SU-DHL-6 (cell line): ENCODE measurements around the gene POLR3B.

Source experiments
- H2AFZ ChIP-seq: fragments of 200-600 bp; sonication (generic); 2 replicates; pipeline ENCODE4 v1.6.1; 2014; ENCODE audit warnings: low read depth, mild to moderate bottlenecking, moderate library complexity, mixed read lengths, antibody characterized with exemption, low read length; ENCODE audit not compliant: severe bottlenecking
- H3F3A ChIP-seq: fragments of 200-600 bp; shearing (Covaris generic); 2 replicates; pipeline ENCODE4 v1.6.0; 2016; ENCODE audit warnings: antibody characterized with exemption, mild to moderate bottlenecking; ENCODE audit not compliant: insufficient read depth
- H3K27ac ChIP-seq: fragments of 200-600 bp; sonication (generic); 2 replicates; pipeline ENCODE4 v1.5.1; 2016; ENCODE audit warnings: low read depth, mild to moderate bottlenecking, low read length, moderate library complexity, mixed read lengths
- H3K27me3 ChIP-seq: fragments of 200-600 bp; sonication (generic), shearing (Covaris generic); 2 replicates; pipeline ENCODE4 v1.6.0; 2014; ENCODE audit warnings: mild to moderate bottlenecking, low read length
- H3K36me3 ChIP-seq: fragments of 200-600 bp; sonication (generic); 2 replicates; pipeline ENCODE4 v1.6.1; 2014; ENCODE audit warnings: mild to moderate bottlenecking, low read length, mixed read lengths
- H3K4me2 ChIP-seq: fragments of 300-600, 200-600 bp; shearing (Covaris generic), sonication (generic); 2 replicates; pipeline ENCODE4 v1.6.0; 2014; ENCODE audit warnings: low read length, low read depth, mild to moderate bottlenecking; ENCODE audit not compliant: poor library complexity, severe bottlenecking
- H3K4me3 ChIP-seq: fragments of 200-600 bp; sonication (generic); 2 replicates; pipeline ENCODE4 v1.5.1; 2014; ENCODE audit warnings: antibody characterized with exemption, low read length, mild to moderate bottlenecking, mixed read lengths; ENCODE audit not compliant: insufficient read depth, poor library complexity, severe bottlenecking
- H3K79me2 ChIP-seq: fragments of 200-600 bp; sonication (generic); 2 replicates; pipeline ENCODE4 v1.6.1; 2014; ENCODE audit warnings: mild to moderate bottlenecking, low read length, moderate library complexity; ENCODE audit not compliant: insufficient read depth
- H3K9ac ChIP-seq: fragments of 200-600 bp; sonication (generic); 2 replicates; pipeline ENCODE4 v1.7.0; 2014; ENCODE audit warnings: mild to moderate bottlenecking, low read length
- H3K9me2 ChIP-seq: fragments of 200-600 bp; sonication (generic); replicated peaks from 2 replicates; pipeline ENCODE4 v1.6.1; 2014; ENCODE audit warnings: low read length; ENCODE audit not compliant: insufficient read depth
- H3K9me3 ChIP-seq: fragments of 200-600 bp; sonication (generic); 2 replicates; pipeline ENCODE4 v1.6.1; 2014; ENCODE audit warnings: low read length, mixed read lengths; ENCODE audit not compliant: insufficient read depth
- H4K20me1 ChIP-seq: fragments of 200-600 bp; sonication (generic); 2 replicates; pipeline ENCODE4 v1.6.1; 2014; ENCODE audit warnings: low read depth, mild to moderate bottlenecking, antibody characterized with exemption, low read length, moderate library complexity, mixed read lengths
- CTCF ChIP-seq: fragments of 200-600 bp; sonication (generic); IDR thresholded peaks from one replicate; pipeline ENCODE4 v1.5.1; 2017; ENCODE audit warnings: antibody characterized with exemption, mild to moderate bottlenecking, low read length, moderate library complexity; ENCODE audit not compliant: insufficient read depth, poor library complexity, severe bottlenecking
- EZH2phosphoT487 ChIP-seq: fragments of 200-600 bp; sonication (generic), shearing (Covaris generic); conservative IDR thresholded peaks from 2 replicates; pipeline ENCODE4 v1.6.1; 2018; ENCODE audit warnings: mild to moderate bottlenecking, antibody characterized with exemption, low read length, moderate library complexity, mixed read lengths

The POLR3B gene

GRCh38 chr12:106495354-106495965, 137.9 kb downstream of the POLR3B start:
- H3K4me3 ChIP-seq = no peak overlapping the region
- H3K36me3 ChIP-seq = no peaks in the 10 kb centered on the region
- H3K79me2 ChIP-seq = no peaks in the 10 kb centered on the region
- H3F3A ChIP-seq = no peaks in the 10 kb centered on the region
- H3K27me3 ChIP-seq = no peaks in the 10 kb centered on the region
- H3K9ac ChIP-seq = no peak overlapping the region
- no peak overlapping the region for H2AFZ ChIP-seq
- TF ChIP-seq EZH2phosphoT487 (no peak), CTCF (no peak)
- H3K27ac ChIP-seq = no peak overlapping the region
- no peaks in the 10 kb centered on the region for H3K9me3 ChIP-seq
- H4K20me1 ChIP-seq = no peaks in the 10 kb centered on the region
- no peaks in the 10 kb centered on the region for H3K9me2 ChIP-seq
- H3K4me2 ChIP-seq = no peak overlapping the region

- H3K27ac ChIP-seq = no peak overlapping the region
- no peak overlapping the region for H3K4me2 ChIP-seq
- H3K4me3 ChIP-seq = no peak overlapping the region
- H3K9me3 ChIP-seq = no peaks in the 10 kb centered on the region
- no peaks in the 10 kb centered on the region for H3K9me2 ChIP-seq
- H3K79me2 ChIP-seq = no peaks in the 10 kb centered on the region
- no peaks in the 10 kb centered on the region for H3K36me3 ChIP-seq
- TF ChIP-seq EZH2phosphoT487 (no peak), CTCF (no peak)
- H4K20me1 ChIP-seq = no peaks in the 10 kb centered on the region
- no peak overlapping the region for H2AFZ ChIP-seq
- H3K27me3 ChIP-seq = no peaks in the 10 kb centered on the region
- no peak overlapping the region for H3K9ac ChIP-seq
- no peaks in the 10 kb centered on the region for H3F3A ChIP-seq
Observed at GRCh38 chr12:106498056-106498455, 140.5 kb downstream of the POLR3B start.

GRCh38 chr12:106499628-106500027, 142.1 kb downstream of the POLR3B start:
- Histone ChIP-seq H3K9me3 (no peaks in the 10 kb centered on the region), H4K20me1 (no peaks in the 10 kb centered on the region), H3K4me2 (no peak overlapping the region), H3K27ac (no peak overlapping the region), H3K27me3 (no peaks in the 10 kb centered on the region), H3K9me2 (no peaks in the 10 kb centered on the region), H3K9ac (no peak overlapping the region), H3K79me2 (no peaks in the 10 kb centered on the region), H2AFZ (no peak overlapping the region), H3K36me3 (no peaks in the 10 kb centered on the region), H3K4me3 (no peak overlapping the region), H3F3A (no peaks in the 10 kb centered on the region)
- TF ChIP-seq EZH2phosphoT487 = no peak

- Histone ChIP-seq H3K9me2 (no peaks in the 10 kb centered on the region), H3F3A (no peaks in the 10 kb centered on the region), H3K4me3 (no peak overlapping the region), H3K9ac (no peak overlapping the region), H3K27ac (no peak overlapping the region), H3K79me2 (no peaks in the 10 kb centered on the region), H3K4me2 (no peak overlapping the region), H3K36me3 (no peaks in the 10 kb centered on the region), H3K9me3 (no peaks in the 10 kb centered on the region), H2AFZ (no peak overlapping the region), H4K20me1 (no peaks in the 10 kb centered on the region), H3K27me3 (no peaks in the 10 kb centered on the region)
- TF ChIP-seq EZH2phosphoT487 = no peak
- TF ChIP-seq CTCF = no peak
Observed at GRCh38 chr12:106506691-106507090, 149.1 kb downstream of the POLR3B start.
